ENCODE results near the gene THEM5. TPM values are rescaled to one million over a fixed set of nuclear protein-coding genes. Genes with fewer than 3 reads are reported as not detected.

The THEM5 gene
- total RNA-seq, 1 experiment from 2014 or later, result not detected

GRCh38 chr1:151854658-151855057 lies 1.1 kb upstream of the THEM5 start:
- Histone ChIP-seq H3K4me2 (ENCODE audit: low read length) (no peak overlapping the region), H3F3A (ENCODE audit: low read length, unreplicated experiment) (no peaks in the 10 kb centered on the region), H3K36me3 (ENCODE audit: low read depth, low read length) (no peaks in the 10 kb centered on the region), H3K4me3 (ENCODE audit: low read length) (no peak overlapping the region), H3K27me3 (ENCODE audit: low read length) (peaks cover 18% of the 10 kb centered on the region), H3K9me3 (ENCODE audit: low read length) (no peaks in the 10 kb centered on the region), H3K79me2 (ENCODE audit: low read length) (no peaks in the 10 kb centered on the region), H3K9me2 (replicated peaks; ENCODE audit: low read length) (no peaks in the 10 kb centered on the region), H3K27ac (ENCODE audit: low read length) (no peak overlapping the region), H4K20me1 (ENCODE audit: low read length) (no peaks in the 10 kb centered on the region), H3K4me1 (ENCODE audit: insufficient read depth, low read length) (no peaks in the 10 kb centered on the region), H2AFZ (ENCODE audit: low read length) (no peak overlapping the region), H3K9ac (ENCODE audit: low read length) (no peak overlapping the region)
- CTCF ChIA-PET, result no interaction called here
- intact Hi-C loops (cut with micrococcal nuclease), result no loop called here
- POLR2A ChIA-PET (ENCODE audit: unreplicated experiment), result no interaction called here
- ATAC-seq, result no peak
- no TSS peak for BruUV-seq (replicated peaks)
- no peak for DNase-seq
- TF ChIP-seq EZH2phosphoT487 (IDR thresholded peaks at IDR 0.05; ENCODE audit: borderline replicate concordance, low read length) (no peak), CTCF (conservative IDR thresholded peaks at IDR 0.05; ENCODE audit: low read depth, low read length) (no peak)

- H3K9me2 ChIP-seq (replicated peaks; ENCODE audit: low read length), result no peaks in the 10 kb centered on the region
- no peaks in the 10 kb centered on the region for H3K9me3 ChIP-seq (ENCODE audit: low read length)
- H3K27ac ChIP-seq (ENCODE audit: low read length), result no peak overlapping the region
- intact Hi-C loops (cut with micrococcal nuclease), result no loop called here
- TF ChIP-seq EZH2phosphoT487 (IDR thresholded peaks at IDR 0.05; ENCODE audit: borderline replicate concordance, low read length), result no peak
- TF ChIP-seq CTCF (conservative IDR thresholded peaks at IDR 0.05; ENCODE audit: low read depth, low read length), result no peak
- no peak for TF ChIP-seq EZH2 (IDR thresholded peaks at IDR 0.05; ENCODE audit: low read length, unreplicated experiment)
- no TSS peak for BruUV-seq (replicated peaks)
- no peak for ATAC-seq
- no peaks in the 10 kb centered on the region for H4K20me1 ChIP-seq (ENCODE audit: low read length)
- POLR2A ChIA-PET (ENCODE audit: unreplicated experiment), result no interaction called here
- H3K4me2 ChIP-seq (ENCODE audit: low read length), result no peak overlapping the region
- no peak overlapping the region for H2AFZ ChIP-seq (ENCODE audit: low read length)
- no peak overlapping the region for H3K4me3 ChIP-seq (ENCODE audit: low read length)
- H3K4me1 ChIP-seq (ENCODE audit: insufficient read depth, low read length), result no peaks in the 10 kb centered on the region
- no peak for DNase-seq
- CTCF ChIA-PET, result no interaction called here
- H3K79me2 ChIP-seq (ENCODE audit: low read length), result no peaks in the 10 kb centered on the region
- no peak overlapping the region for H3K9ac ChIP-seq (ENCODE audit: low read length)
- no peaks in the 10 kb centered on the region for H3F3A ChIP-seq (ENCODE audit: low read length, unreplicated experiment)
- H3K27me3 ChIP-seq (ENCODE audit: low read length), result peaks cover 18% of the 10 kb centered on the region
- H3K36me3 ChIP-seq (ENCODE audit: low read depth, low read length), result no peaks in the 10 kb centered on the region
These were observed 779 bp downstream of the THEM5 start for GRCh38 chr1:151852733-151853132.

GRCh38 chr1:151851886-151852285 lies 1.6 kb downstream of the THEM5 start:
- Histone ChIP-seq H3K36me3 (ENCODE audit: low read depth, low read length) (no peaks in the 10 kb centered on the region), H2AFZ (ENCODE audit: low read length) (no peak overlapping the region), H4K20me1 (ENCODE audit: low read length) (no peaks in the 10 kb centered on the region), H3K9me2 (replicated peaks; ENCODE audit: low read length) (no peaks in the 10 kb centered on the region), H3K9me3 (ENCODE audit: low read length) (no peaks in the 10 kb centered on the region), H3K79me2 (ENCODE audit: low read length) (no peaks in the 10 kb centered on the region), H3K27me3 (ENCODE audit: low read length) (peaks cover 18% of the 10 kb centered on the region), H3K4me2 (ENCODE audit: low read length) (no peak overlapping the region), H3K4me3 (ENCODE audit: low read length) (no peak overlapping the region), H3K27ac (ENCODE audit: low read length) (no peak overlapping the region), H3K4me1 (ENCODE audit: insufficient read depth, low read length) (peaks cover under 1% of the 10 kb centered on the region; the same call in 1 of the 2 replicates), H3K9ac (ENCODE audit: low read length) (no peak overlapping the region), H3F3A (ENCODE audit: low read length, unreplicated experiment) (no peaks in the 10 kb centered on the region)
- ATAC-seq (no peak), DNase-seq (no peak)
- no peak for TF ChIP-seq CTCF (conservative IDR thresholded peaks at IDR 0.05; ENCODE audit: low read depth, low read length)
- TF ChIP-seq EZH2 (IDR thresholded peaks at IDR 0.05; ENCODE audit: low read length, unreplicated experiment), result no peak
- TF ChIP-seq EZH2phosphoT487 (IDR thresholded peaks at IDR 0.05; ENCODE audit: borderline replicate concordance, low read length), result no peak
- CTCF ChIA-PET, result no interaction called here
- BruUV-seq (replicated peaks), result no TSS peak
- POLR2A ChIA-PET (ENCODE audit: unreplicated experiment), result no interaction called here
- intact Hi-C loops (cut with micrococcal nuclease), result no loop called here

Data from PC-3 (cell line).